ES-I3 (cell line): ENCODE measurements around the gene GRID1.

Experiments
- H3K36me3 ChIP-seq: 2 replicates; pipeline ENCODE4 v1.6.1; 2013; ENCODE audit warnings: mild to moderate bottlenecking, low read length, control low read depth, moderate library complexity; ENCODE audit not compliant: insufficient read depth
- H3K4me1 ChIP-seq: 2 replicates; pipeline ENCODE4 v1.6.1; 2013; ENCODE audit warnings: mild to moderate bottlenecking, control low read depth, low read length; ENCODE audit not compliant: insufficient read depth
- H3K9ac ChIP-seq: 2 replicates; pipeline ENCODE4 v1.6.1; 2013; ENCODE audit warnings: low read depth, mild to moderate bottlenecking, low read length, moderate library complexity
- H3K9me3 ChIP-seq: 2 replicates; pipeline ENCODE4 v1.6.1; 2013; ENCODE audit warnings: mild to moderate bottlenecking, low read length, moderate library complexity; ENCODE audit not compliant: control insufficient read depth, insufficient read depth

GRID1 gene

GRCh38 chr10:86289577-86289868 lies 77.1 kb downstream of the GRID1 start:
- Histone ChIP-seq H3K4me1 (peaks cover 16% of the 10 kb centered on the region; the same call in 1 of the 2 replicates), H3K36me3 (no peaks in the 10 kb centered on the region), H3K9me3 (no peaks in the 10 kb centered on the region), H3K9ac (no peak overlapping the region)

DNA sequence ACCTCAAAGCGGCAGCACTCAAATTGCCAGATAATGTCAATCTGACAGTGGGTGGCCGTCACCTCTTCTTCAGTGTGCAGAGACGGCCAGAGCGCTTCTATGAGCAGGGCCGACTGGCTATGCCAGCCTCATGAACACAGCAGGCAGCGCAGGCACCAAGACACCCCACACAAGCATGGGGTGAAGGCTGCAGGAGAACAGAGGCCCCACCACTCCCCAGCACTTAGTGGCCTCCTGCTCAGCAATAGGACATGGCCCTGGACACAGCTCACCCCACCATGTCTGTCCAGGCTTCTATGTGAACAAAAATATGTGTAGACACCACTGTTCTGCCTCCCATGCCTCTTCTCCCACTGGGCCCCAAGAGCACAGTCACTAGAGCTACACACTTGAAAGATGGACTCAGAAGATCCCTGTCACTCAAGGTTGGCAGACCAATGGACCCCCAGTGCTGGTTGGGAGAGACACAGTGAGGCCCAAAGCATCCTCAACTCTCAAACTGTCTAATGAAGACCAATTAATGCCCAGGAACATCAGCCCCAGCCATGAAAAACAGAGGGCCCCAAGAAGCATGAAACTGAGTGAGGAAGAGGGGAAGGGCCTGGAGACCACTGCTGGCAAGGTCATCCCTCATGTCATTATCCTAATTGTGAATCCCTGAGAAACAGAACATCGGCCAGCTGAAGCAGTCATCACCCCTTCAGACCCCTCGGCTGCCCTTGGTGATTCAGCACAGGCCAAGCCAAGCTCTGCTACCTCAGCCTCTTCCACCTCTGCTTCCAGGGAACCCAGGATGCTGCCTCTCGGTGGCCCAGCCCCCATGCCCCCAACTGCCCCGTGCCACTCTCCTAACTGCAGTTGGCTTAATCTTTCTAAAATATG lies 77.7 kb downstream of the GRID1 start:
- Histone ChIP-seq H3K4me1 (peaks cover 13% of the 10 kb centered on the region; the same call in 1 of the 2 replicates), H3K36me3 (no peaks in the 10 kb centered on the region), H3K9me3 (no peaks in the 10 kb centered on the region), H3K9ac (no peak overlapping the region)

- Histone ChIP-seq H3K9me3 (no peaks in the 10 kb centered on the region), H3K36me3 (no peaks in the 10 kb centered on the region), H3K4me1 (0 out of 2 replicates have a peak, but pooled peaks cover 5% of the 10 kb centered on the region), H3K9ac (no peak overlapping the region)
Observed at GRCh38 chr10:86287966-86288579, 78.5 kb downstream of the GRID1 start.

DNA sequence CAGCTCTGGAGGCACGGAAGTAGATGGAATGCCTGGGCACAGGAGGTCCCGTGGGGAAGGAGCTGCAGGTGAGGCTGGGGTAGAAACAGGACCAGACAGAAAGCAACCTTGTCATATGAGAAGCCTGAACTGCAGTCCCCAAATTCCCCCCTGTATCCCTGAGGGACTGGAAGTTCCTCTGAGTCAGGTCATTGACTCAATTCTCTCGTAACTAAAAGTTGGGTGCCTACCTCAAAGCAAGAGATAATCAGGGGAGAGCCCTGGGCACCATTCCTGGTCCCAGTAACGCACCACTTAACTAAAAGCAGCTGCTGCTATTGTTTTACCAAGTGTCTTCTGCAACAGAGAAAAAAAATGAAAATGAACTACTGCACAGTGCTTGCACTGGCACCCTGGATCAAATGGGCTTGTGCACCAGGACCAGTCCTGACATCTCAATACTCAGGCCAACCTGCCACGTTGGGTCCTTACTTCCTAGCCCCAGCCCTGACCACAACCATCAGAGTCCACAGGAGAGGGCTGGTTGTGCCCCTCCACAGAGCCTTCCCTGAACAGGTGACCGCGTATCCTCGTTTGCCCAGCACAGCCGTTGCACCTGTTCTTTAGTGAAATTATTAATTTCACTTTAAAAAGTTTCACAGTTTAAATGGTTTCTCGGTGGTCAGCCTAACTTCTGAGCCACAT lies 79.3 kb downstream of the GRID1 start:
- H3K4me1 ChIP-seq: no peaks in the 10 kb centered on the region
- no peaks in the 10 kb centered on the region for H3K9me3 ChIP-seq
- H3K9ac ChIP-seq: no peak overlapping the region
- H3K36me3 ChIP-seq: no peaks in the 10 kb centered on the region

- Histone ChIP-seq H3K36me3 (no peaks in the 10 kb centered on the region), H3K4me1 (no peaks in the 10 kb centered on the region), H3K9me3 (no peaks in the 10 kb centered on the region), H3K9ac (no peak overlapping the region)
Observed at GRCh38 chr10:86286236-86287109, 80.1 kb downstream of the GRID1 start.

GRCh38 chr10:86285136-86285790 lies 81.3 kb downstream of the GRID1 start:
- no peaks in the 10 kb centered on the region for H3K9me3 ChIP-seq
- H3K36me3 ChIP-seq: no peaks in the 10 kb centered on the region
- no peak overlapping the region for H3K9ac ChIP-seq
- no peaks in the 10 kb centered on the region for H3K4me1 ChIP-seq

GRCh38 chr10:86284355-86285105 lies 82.1 kb downstream of the GRID1 start:
- H3K9me3 ChIP-seq: no peaks in the 10 kb centered on the region
- H3K9ac ChIP-seq: no peak overlapping the region
- no peaks in the 10 kb centered on the region for H3K36me3 ChIP-seq
- no peaks in the 10 kb centered on the region for H3K4me1 ChIP-seq

DNA sequence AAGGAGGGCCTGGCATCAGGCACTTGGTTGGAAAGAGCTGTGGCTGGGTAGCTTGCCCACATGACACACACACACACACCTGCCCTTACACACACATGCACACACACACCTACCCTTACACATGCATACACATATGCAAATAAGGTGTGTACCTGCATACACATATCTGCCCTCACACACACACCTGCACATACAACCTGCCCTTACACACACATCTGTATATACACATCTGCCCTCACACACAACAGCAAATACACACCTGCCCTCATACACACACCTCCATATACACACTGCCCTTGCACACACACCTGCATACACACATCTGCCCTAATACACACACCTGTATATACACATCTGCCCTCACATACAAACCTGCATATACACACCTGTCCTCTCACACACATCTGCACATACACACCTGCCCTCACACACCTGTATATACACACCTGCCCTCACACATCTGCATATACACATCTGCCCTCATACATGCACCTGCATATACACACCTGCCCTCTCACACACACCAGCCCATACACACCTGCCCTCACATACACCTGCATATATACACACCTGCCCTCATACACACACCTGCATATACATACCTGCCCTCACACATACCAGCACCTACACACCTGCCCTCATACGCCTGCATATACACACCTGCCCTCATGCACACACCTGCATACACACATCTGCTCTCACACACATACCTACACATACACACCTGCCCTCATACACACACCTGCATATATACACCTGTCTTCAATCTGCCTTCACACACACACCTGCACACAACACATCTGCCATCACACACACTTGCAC lies 82.9 kb downstream of the GRID1 start:
- Histone ChIP-seq H3K4me1 (no peaks in the 10 kb centered on the region), H3K9me3 (no peaks in the 10 kb centered on the region), H3K9ac (no peak overlapping the region), H3K36me3 (no peaks in the 10 kb centered on the region)

GRCh38 chr10:86282664-86283465 lies 83.7 kb downstream of the GRID1 start:
- H3K4me1 ChIP-seq: no peaks in the 10 kb centered on the region
- H3K9ac ChIP-seq: no peak overlapping the region
- no peaks in the 10 kb centered on the region for H3K9me3 ChIP-seq
- no peaks in the 10 kb centered on the region for H3K36me3 ChIP-seq

GRCh38 chr10:86281396-86281795 lies 85.2 kb downstream of the GRID1 start:
- no peaks in the 10 kb centered on the region for H3K4me1 ChIP-seq
- H3K9me3 ChIP-seq: 0 out of 2 replicates have a peak, but pooled peaks cover 2% of the 10 kb centered on the region
- H3K9ac ChIP-seq: no peak overlapping the region
- H3K36me3 ChIP-seq: no peaks in the 10 kb centered on the region

DNA sequence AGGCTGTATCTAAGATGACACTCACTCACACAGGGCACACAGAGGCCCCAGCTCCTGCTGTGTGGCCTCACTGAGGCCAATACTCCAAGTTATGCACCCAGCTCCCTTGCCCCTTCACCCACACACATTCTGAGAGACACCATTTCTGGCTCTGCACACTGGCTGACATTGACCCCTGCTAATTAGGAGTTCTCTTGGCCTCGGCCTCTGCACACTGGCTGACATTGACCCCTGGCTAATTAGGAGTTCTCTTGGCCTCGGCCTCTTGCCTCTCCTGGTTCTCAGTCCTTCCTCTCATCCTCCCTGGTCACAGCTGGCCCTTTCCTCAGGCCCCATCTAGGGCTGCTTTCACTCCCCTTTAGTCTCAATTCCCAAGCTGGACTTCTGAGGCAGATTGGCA lies 97.3 kb downstream of the GRID1 start:
- H3K36me3 ChIP-seq: no peaks in the 10 kb centered on the region
- no peak overlapping the region for H3K9ac ChIP-seq
- no peaks in the 10 kb centered on the region for H3K9me3 ChIP-seq
- no peaks in the 10 kb centered on the region for H3K4me1 ChIP-seq
